Ovary (tissue), 9 donors: ENCODE measurements around the gene ASB13. TPM values are rescaled to one million over a fixed set of nuclear protein-coding genes. Genes with fewer than 3 reads are reported as not detected.

Source experiments
- DNase-seq, 5 donors: peaks; one replicate each; pipeline ENCODE4 v3.0.0-alpha.2; 2019 to 2020
- H3K27ac ChIP-seq, 2 donors: fragments of 200-600 bp; one replicate each; pipeline versions ENCODE4 v1.5.1 to v1.8.0; 2019 to 2022
- H3K27me3 ChIP-seq: fragments of 200-600 bp; one replicate; pipeline ENCODE4 v1.8.0; 2022
- H3K36me3 ChIP-seq: fragments of 200-600 bp; sonication (generic); one replicate; pipeline ENCODE4 v1.5.1; 2019
- H3K4me1 ChIP-seq: one replicate; pipeline ENCODE4 v1.8.1; 2013; ENCODE audit warnings: mild to moderate bottlenecking, moderate library complexity; ENCODE audit not compliant: insufficient read depth
- H3K4me3 ChIP-seq: fragments of 200-600 bp; sonication (generic); one replicate; pipeline ENCODE4 v1.5.1; 2017
- H3K9me3 ChIP-seq, 2 donors: fragments of 200-600 bp in 1 of 2; sonication (generic) in 1 of 2; one replicate each; pipeline versions ENCODE4 v1.5.1 to v1.8.1; 2013 to 2019; ENCODE audit warnings: mild to moderate bottlenecking in 1 of 2, moderate library complexity in 1 of 2
- EP300 ChIP-seq: sonication (generic); formaldehyde crosslinking; IDR thresholded peaks from one replicate; pipeline ENCODE4 v1.6.1; 2017; ENCODE audit warnings: antibody characterized with exemption
- POLR2A ChIP-seq: fragments of 450-650 bp; IDR thresholded peaks from one replicate; pipeline ENCODE4 v1.6.1; 2017; ENCODE audit warnings: antibody characterized with exemption, mild to moderate bottlenecking, moderate library complexity
- WGBS, 3 donors: extraction: QIAGEN DNeasy Blood & Tissue Kit in 1 of 3; methylation state at CpG; one replicate each; pipeline versions ENCODE4 v1.1.5 to v1.1.7; 2013 to 2017; 5-methylcytosine and 5-hydroxymethylcytosine counted together
- intact Hi-C, 4 donors: fragments of 100-400 bp; cut with DNase I; formaldehyde crosslinking; loops; one replicate each; pipeline versions ENCODE4 v1.11.0 to v1.15.1; 2022 to 2023
- polyA plus RNA-seq, 2 donors: library from polyadenylated mRNA; stranded (reverse); fragments of 200-250 nt in 1 of 2; fragments of 350-450 nt in 1 of 2; fragmentation: Illumina TruSeq in 1 of 2; extraction: RNeasy Lipid Tissue Mini Kit (QIAGEN cat#74804) in 1 of 2; gene quantifications; one replicate each; pipeline ENCODE4 v1.2.3, GENCODE V29; 2013 to 2014
- total RNA-seq, 7 donors: library from RNA; depleted of rRNA in 2 of 7; stranded (reverse); fragments of >200 nt in 2 of 7; fragmentation: NEBNext Ultra II Directional in 3 of 7; extraction: Animal tissue kit (Norgen Biotek cat#: 25700) in 3 of 7; gene quantifications; one replicate each; pipeline versions ENCODE4 v1.1.0 to v1.2.4, GENCODE V29; 2016 to 2023
- TF ChIP-seq, protein P1 (sequence below), 3 donors: fragments of 450-650 bp in 2 of 3; fragments of 200-600 bp in 1 of 3; IDR thresholded peaks; one replicate each; pipeline versions ENCODE4 v1.5.1 to v1.8.0; 2016 to 2022; ENCODE audit warnings: antibody characterized with exemption in 3 of 3, mild to moderate bottlenecking in 1 of 3
- donor health status: DM: no; HTN: no; CAD: no; lungs with moderate emphysema.
- donor health status: DM: no; HTN: no; CAD: no.
- donor health status: Bipolar disorder and iron deficiency.
- donor health status: DM: yes; HTN: yes; CAD: no.
- donor health status: DM: no; HTN: no; CAD: no.
- donor health status: DM: yes; HTN: yes; CAD: no.

Gene ASB13
- total and polyA plus RNA-seq, 9 donors, result 15.0 to 45.6 (median 23.2) TPM

DNA sequence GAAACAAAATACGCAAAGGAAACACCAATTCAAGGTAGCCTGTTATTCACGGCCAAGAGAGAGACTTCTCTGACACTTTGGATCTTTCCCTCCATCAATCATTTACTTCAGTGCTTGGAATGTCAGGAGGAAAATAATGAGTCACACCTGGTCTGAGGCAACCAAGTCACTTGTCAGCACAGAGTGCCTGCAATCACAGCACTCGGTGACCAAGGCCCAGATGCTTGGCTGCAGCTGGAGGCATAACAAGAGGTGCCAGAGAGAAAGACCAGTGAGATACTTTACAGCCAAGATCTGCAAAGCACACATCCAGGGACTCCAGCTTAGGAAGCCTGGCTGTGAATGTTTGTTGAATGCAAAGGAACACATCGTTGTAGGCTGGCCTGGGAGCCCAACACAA, 33.9 kb downstream of the ASB13 start:
- no peak for DNase-seq
- Histone ChIP-seq H3K27ac (no peak overlapping the region), H3K4me1 (peaks cover 2% of the 10 kb centered on the region), H3K27me3 (no peaks in the 10 kb centered on the region), H3K9me3 (no peaks in the 10 kb centered on the region), H3K4me3 (no peak overlapping the region), H3K36me3 (no peaks in the 10 kb centered on the region)
- intact Hi-C loops, result loop anchor here in 1 of 4 donors (10.0 kb wide), 1 partner anchor 242 kb away; no protein-coding TSS in a partner anchor
- TF ChIP-seq, protein P1, sequence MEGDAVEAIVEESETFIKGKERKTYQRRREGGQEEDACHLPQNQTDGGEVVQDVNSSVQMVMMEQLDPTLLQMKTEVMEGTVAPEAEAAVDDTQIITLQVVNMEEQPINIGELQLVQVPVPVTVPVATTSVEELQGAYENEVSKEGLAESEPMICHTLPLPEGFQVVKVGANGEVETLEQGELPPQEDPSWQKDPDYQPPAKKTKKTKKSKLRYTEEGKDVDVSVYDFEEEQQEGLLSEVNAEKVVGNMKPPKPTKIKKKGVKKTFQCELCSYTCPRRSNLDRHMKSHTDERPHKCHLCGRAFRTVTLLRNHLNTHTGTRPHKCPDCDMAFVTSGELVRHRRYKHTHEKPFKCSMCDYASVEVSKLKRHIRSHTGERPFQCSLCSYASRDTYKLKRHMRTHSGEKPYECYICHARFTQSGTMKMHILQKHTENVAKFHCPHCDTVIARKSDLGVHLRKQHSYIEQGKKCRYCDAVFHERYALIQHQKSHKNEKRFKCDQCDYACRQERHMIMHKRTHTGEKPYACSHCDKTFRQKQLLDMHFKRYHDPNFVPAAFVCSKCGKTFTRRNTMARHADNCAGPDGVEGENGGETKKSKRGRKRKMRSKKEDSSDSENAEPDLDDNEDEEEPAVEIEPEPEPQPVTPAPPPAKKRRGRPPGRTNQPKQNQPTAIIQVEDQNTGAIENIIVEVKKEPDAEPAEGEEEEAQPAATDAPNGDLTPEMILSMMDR (IDR thresholded peaks at IDR 0.05), result no peak
- 34 to 52% (median 50%) methylated on average over 4 of the region's 4 CpGs for WGBS, 3 donors

DNA sequence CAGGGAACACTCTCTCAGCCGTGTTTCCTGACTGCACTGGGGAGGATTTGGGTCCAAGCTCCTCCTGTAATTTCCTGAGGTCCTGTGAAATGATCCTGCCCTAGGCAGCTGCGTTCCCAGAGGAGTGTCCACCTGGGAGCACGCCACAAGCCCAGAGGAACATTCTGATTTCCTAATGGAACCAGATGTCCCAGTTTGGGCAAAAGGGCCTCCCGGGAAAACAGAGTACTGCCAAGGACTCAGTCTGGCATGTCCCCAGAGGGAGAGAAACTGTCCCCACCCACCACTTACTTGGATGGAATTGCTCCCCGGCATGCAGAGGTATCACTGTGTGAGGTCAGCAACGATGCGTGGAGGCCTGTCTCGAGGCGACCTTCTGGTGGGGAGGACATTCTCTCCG, 34.5 kb downstream of the ASB13 start:
- WGBS, 3 donors, result 31 to 42% (median 41%) methylated on average over 10 of the region's 10 CpGs
- intact Hi-C loops, result loop anchor here in 1 of 4 donors (10.0 kb wide), 1 partner anchor 243 kb away; no protein-coding TSS in a partner anchor

DNA sequence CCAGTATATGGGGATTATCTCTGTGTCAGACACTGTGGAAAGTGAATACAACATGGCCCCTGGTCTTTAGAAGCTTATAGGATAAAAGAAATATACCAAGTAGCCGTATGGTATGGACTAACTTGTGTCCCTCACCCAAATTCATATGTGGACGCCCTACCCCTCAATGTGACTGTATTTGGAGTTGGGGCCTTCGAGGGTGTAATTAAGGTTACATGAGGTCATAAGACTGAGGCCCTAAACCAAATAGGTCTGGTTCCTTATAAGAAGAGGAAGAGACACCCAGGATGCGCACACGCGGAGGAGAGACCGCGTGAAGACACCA, 36.3 kb downstream of the ASB13 start:
- intact Hi-C loops, result loop anchor here in 1 of 4 donors (10.0 kb wide), 1 partner anchor 245 kb away; no protein-coding TSS in a partner anchor
- 92 to 97% (median 94%) methylated on average over 8 of the region's 8 CpGs for WGBS, 3 donors
- Histone ChIP-seq H3K27ac (no peak overlapping the region), H3K4me3 (no peak overlapping the region), H3K27me3 (no peaks in the 10 kb centered on the region), H3K36me3 (no peaks in the 10 kb centered on the region), H3K9me3 (no peaks in the 10 kb centered on the region), H3K4me1 (peaks cover 5% of the 10 kb centered on the region)
- no peak for DNase-seq
- TF ChIP-seq, protein P1 (IDR thresholded peaks at IDR 0.05), result no peak
- TF ChIP-seq EP300 (no peak), POLR2A (no peak)

More for the DNA sequence above, 34.5 kb downstream of the ASB13 start:
- no peak overlapping the region for H3K27ac ChIP-seq
- no peaks in the 10 kb centered on the region for H3K27me3 ChIP-seq
- H3K4me3 ChIP-seq, result no peak overlapping the region
- no peak for TF ChIP-seq EP300
- no peak for TF ChIP-seq POLR2A
- TF ChIP-seq, protein P1 (IDR thresholded peaks at IDR 0.05), result no peak
- H3K9me3 ChIP-seq, result no peaks in the 10 kb centered on the region
- no peak for DNase-seq
- H3K36me3 ChIP-seq, result no peaks in the 10 kb centered on the region
- peaks cover 2% of the 10 kb centered on the region for H3K4me1 ChIP-seq

DNA sequence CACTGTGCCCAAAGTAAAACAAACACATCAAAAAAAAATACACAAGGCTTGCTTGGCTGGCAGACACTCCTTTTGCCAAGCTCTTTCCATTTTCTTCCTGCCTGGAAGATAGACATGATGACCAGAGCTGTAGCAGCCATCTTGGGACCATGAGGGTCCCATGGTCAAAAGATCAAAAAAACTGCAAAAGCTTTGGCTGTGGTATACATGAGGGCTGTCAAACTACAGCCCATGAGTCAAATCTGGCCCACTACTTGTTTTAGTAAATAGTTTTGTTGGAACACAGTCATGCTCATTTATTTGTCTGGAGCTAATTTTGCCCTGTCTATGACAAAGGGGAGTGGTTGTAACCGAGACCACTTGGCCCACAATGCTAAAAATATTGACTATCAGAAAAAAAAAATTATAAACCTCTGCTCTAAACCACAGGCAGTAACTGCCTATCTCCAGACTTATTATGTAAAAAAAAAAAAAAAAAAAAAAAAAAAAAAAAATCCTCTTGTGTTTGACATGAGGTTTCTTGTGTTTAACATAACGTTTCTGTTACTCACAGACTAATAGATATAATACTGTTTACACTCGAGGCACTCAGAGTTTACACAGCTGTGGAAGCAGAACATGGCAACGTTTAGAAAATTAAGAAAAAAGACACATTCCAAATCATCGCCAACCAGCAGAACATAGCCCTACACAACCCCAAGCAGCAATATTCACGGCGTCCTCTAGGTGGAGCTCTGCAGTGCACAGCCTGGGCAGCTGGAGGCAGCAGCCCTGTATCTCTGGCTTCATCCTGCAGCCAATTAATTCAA, 36.9 kb downstream of the ASB13 start:
- DNase-seq, result peak; percentile 71 to 87 (median 83)
- TF ChIP-seq POLR2A (no peak), EP300 (no peak)
- TF ChIP-seq, protein P1 (IDR thresholded peaks at IDR 0.05), result peak; percentile 39 to 65 (median 57)
- WGBS, 3 donors, result 4 to 5% (median 5%) methylated on average over 7 of the region's 7 CpGs
- Histone ChIP-seq H3K27me3 (no peaks in the 10 kb centered on the region), H3K27ac (peak overlapping the region in 1 of 2 donors; percentile 57), H3K36me3 (no peaks in the 10 kb centered on the region), H3K4me1 (peaks cover 5% of the 10 kb centered on the region), H3K4me3 (no peak overlapping the region), H3K9me3 (no peaks in the 10 kb centered on the region)
- intact Hi-C loops, result loop anchor here in 2 of 4 donors (10.0 kb wide), 2 partner anchors 95 to 245 kb away; no protein-coding TSS in a partner anchor
